Measurements from ENCODE around the gene RPE65.

DNA sequence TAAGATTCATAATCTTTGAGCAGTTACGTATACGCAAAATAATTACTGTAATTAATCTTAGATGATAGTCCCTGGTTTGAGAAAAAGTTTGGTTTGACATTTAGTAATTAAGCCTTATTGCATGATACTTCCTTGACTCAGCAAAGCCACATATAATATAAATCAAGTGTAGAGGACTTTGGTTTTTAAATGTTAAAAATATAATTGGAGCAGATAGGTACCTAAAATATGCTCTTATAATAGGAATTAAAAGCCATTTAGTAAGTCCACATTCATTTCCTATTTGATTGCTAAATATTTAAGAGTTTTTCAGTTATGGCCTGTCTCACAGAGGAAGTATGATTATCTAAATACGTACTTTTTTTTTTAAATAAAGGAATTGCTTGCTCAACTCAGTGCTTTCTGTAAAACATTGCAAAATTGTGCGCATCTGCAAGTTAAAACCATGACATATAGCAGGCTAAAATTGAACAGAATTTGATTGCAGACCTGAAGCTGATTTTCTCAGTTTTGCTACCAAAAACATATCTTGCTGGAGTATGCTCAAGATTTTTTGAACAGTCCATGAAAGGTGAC is 20.4 kb downstream of the RPE65 start:
- no peak for TF ChIP-seq POLR2A (IDR thresholded peaks at IDR 0.05; ENCODE audit: low read length)
- TF ChIP-seq, protein P1, sequence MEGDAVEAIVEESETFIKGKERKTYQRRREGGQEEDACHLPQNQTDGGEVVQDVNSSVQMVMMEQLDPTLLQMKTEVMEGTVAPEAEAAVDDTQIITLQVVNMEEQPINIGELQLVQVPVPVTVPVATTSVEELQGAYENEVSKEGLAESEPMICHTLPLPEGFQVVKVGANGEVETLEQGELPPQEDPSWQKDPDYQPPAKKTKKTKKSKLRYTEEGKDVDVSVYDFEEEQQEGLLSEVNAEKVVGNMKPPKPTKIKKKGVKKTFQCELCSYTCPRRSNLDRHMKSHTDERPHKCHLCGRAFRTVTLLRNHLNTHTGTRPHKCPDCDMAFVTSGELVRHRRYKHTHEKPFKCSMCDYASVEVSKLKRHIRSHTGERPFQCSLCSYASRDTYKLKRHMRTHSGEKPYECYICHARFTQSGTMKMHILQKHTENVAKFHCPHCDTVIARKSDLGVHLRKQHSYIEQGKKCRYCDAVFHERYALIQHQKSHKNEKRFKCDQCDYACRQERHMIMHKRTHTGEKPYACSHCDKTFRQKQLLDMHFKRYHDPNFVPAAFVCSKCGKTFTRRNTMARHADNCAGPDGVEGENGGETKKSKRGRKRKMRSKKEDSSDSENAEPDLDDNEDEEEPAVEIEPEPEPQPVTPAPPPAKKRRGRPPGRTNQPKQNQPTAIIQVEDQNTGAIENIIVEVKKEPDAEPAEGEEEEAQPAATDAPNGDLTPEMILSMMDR (IDR thresholded peaks at IDR 0.05): no peak
- no peak for TF ChIP-seq CHD4 (IDR thresholded peaks at IDR 0.05; ENCODE audit: borderline replicate concordance)
- no peak for TF ChIP-seq RFX5 (IDR thresholded peaks at IDR 0.05)
